ENCODE results near the gene CTTNBP2NL.
"Not testable (repeated sequence)": the region's sequence is repeated elsewhere in the genome, so short reads cannot be mapped to it uniquely, and the experiment has no call there.

CTTNBP2NL gene

GRCh38 chr1:112423666-112424065, 27.7 kb downstream of the CTTNBP2NL start:
- DNase-seq (ENCODE audit: low read depth): not testable (repeated sequence)

- no peak for DNase-seq (ENCODE audit: low read depth)
Measured at GRCh38 chr1:112429749-112430148, 33.7 kb downstream of the CTTNBP2NL start.

DNA sequence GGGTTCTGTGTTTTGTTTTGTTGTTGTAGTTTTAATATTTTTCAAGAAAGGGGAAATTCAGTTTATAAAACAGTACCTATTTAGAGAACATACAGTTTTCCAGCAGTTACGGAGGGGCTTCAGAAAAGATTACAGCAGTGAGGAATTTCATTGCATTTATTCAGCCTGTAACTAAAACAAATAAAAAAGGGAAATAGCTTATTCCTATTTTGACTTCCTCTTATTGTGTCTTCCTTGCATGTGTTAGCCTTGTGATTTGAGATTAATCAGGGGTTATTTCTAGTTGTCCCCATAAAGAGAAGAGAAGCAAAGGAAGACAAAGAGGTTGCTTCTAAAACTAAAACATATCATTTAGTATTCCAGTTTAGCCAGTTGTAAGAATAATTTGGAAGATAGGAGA, 35.0 kb downstream of the CTTNBP2NL start:
- no peak for DNase-seq (ENCODE audit: low read depth)

DNA sequence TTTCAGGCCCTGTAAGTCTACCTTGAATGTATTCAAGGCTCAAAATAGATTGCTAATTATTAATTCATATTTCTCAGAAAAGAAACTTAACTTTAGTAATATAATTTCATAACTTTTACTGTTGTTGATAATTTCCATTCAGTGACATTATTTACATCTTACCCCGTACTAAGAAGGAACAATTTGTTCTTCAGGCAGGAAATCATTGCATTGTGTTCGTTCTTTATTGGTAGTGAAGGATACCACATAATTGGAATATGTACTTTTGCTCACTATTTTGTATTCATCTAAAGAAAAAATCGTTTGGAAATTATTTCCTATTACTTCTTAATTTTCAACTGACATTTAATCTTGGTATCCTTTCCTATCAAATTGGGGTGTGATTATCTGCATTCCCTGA, 39.4 kb downstream of the CTTNBP2NL start:
- no peak for DNase-seq (ENCODE audit: low read depth)

GRCh38 chr1:112436384-112437156, 40.6 kb downstream of the CTTNBP2NL start:
- DNase-seq (ENCODE audit: low read depth): no peak

DNA sequence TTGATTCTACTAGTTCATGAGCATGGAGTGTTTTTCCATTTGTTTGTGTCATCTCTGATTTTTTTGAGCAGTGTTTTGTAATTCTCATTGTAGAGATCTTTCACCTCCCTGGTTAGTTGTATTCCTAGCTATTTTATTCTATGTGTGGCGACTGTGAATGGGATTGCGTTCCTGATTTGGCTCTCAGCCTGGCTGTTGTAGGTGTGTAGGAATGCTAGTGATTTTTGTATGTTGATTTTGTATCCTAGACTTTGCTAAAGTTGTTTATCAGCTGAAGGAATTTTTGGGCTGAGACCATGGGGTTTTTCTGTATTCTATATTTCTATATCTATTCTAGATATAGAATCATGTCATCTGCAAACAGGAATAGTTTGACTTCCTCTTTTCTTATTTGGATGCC, 42.1 kb downstream of the CTTNBP2NL start:
- not testable (repeated sequence) for DNase-seq (ENCODE audit: low read depth)

DNA sequence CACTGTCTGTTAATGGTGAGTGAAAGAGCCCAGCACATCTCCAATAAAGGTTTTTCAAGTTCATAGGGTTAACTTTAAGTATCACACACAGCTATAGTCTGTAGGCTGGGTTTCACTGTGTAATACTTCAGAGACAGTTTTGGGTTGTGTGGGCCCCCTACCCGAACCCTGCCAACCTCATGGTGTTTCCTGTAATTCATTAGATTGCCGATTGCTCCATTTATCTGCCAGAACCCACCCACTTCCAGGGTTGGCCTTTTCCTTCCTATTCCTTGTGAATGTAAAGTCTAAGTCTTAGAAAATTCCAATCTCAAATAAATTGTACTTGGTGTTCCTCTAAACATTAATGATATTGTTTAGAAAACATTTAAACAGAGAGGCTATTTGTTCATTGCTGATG, 43.6 kb downstream of the CTTNBP2NL start:
- no peak for DNase-seq (ENCODE audit: low read depth)

DNA sequence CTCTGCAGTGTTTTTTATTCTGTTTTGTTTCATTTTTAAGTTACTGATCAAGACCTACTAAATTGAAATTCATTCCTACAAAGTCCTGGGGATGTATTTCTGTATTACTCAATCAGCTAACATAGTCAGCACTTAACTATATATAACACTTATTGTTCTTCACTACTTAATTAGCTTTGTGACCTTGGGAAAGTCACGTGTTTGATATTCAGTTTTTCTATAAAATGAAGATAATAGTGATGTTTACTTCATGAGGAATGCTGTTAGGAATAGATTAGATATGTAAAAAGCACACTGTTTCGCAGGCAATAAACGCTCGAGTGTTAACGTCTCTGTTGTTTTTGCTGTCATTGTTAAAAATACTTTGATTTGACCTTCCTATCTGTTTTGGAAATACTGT, 44.6 kb downstream of the CTTNBP2NL start:
- DNase-seq (ENCODE audit: low read depth): no peak

GRCh38 chr1:112444269-112444668, 48.3 kb downstream of the CTTNBP2NL start:
- DNase-seq (ENCODE audit: low read depth): no peak

DNA sequence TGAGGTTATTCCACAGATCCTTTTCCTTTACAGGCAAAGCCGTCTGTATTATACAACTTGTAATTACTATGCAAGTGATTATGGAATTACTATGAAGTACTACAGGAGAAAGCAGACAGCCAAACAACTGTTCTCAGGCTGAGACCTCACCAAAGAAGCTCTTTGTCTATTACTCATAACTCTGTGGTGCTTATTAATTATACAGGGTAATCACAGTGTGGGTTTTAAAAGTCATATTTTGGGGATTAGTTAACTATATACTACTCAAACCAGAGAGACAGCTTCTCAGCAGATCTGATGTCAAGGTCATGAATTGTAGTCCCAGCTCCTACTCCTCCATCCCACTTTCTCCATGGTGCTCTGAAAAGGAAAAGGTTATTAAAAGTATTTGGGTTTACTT, 49.6 kb downstream of the CTTNBP2NL start:
- DNase-seq (ENCODE audit: low read depth): no peak

DNA sequence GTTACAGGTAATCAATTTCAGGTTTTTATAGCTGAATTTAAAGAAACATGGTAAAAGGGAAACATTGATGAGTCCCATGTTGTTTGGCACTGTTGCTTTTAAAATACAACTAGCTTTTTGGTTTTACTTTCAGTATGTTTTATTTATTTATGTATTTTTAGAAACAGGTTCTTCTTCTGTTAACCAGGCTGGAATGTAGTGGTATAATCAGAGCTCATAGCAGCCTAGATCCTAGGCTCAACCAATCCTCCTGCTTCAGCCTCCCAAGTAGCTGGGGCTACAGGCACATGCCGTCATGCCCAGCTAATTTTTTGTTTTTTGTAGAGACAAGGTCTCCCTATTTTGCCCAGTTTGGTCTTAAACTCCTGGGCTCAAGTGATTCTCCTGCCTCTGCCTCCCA, 50.4 kb downstream of the CTTNBP2NL start:
- DNase-seq (ENCODE audit: low read depth): no peak

GRCh38 chr1:112448904-112449629, 53.1 kb downstream of the CTTNBP2NL start:
- DNase-seq (ENCODE audit: low read depth): no peak

DNA sequence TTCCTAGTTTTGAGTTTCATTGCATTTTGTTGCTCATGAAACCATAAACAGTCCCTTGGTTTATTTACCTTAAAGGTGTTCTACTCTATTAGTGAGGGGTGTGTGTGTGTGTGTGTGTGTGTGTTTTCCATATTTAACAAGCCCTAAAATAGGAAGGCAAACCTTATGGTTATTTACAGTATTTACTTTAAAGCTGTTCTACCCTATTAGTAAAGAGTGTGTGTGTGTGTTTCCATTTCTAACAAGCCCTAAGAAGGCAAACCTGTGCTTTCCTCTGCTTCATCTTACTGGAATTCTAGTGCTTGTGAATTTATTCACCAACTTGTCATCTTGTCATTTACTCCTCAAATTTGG, 53.6 kb downstream of the CTTNBP2NL start:
- no peak for DNase-seq (ENCODE audit: low read depth)

- no peak for DNase-seq (ENCODE audit: low read depth)
Measured at GRCh38 chr1:112450773-112451172, 54.8 kb downstream of the CTTNBP2NL start.

GRCh38 chr1:112451301-112451700, 55.3 kb downstream of the CTTNBP2NL start:
- DNase-seq (ENCODE audit: low read depth): not testable (repeated sequence)

DNA sequence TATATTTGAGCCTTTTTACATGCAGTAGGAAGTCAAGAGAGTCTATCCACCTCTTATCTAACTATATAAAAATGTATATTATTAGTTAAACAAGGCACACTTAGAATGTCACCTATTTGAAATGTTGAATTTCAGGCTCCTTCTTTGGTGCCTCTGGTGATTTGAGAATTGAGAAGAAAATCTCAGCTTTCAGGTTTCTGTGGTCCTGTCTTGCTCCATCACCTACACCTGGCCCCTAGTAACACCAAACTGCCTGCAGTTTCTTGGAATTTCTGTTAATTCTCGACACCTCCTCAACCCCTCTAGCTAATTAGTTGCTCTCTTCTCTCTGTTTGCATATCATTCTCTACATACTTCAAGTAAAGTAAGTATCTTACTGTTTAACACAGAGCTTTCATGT, 57.9 kb downstream of the CTTNBP2NL start:
- DNase-seq (ENCODE audit: low read depth): no peak

- no peak for DNase-seq (ENCODE audit: low read depth)
Measured at GRCh38 chr1:112454316-112454715, 58.3 kb downstream of the CTTNBP2NL start.

GRCh38 chr1:112457241-112457640, 61.2 kb downstream of the CTTNBP2NL start:
- DNase-seq (ENCODE audit: low read depth): no peak

DNA sequence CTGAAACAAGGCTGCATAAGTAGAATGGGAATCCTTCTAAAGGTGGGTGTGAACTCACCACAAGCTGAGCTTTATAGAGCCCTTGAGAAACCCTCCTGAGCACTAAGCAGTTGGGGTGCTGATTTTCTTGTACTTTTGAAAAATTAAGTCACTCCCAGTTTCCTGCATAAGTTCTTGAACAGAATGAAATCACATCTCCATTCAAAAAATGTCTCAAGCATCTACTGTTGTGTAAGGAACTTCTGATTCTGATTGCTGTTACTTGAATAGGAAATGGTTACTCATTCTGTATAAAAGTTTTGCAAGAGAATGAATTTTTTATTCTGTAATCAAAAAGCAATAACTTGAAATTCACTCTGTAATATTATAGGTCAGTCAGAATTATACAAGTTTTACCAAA, 61.9 kb downstream of the CTTNBP2NL start:
- DNase-seq (ENCODE audit: low read depth): no peak

DNA sequence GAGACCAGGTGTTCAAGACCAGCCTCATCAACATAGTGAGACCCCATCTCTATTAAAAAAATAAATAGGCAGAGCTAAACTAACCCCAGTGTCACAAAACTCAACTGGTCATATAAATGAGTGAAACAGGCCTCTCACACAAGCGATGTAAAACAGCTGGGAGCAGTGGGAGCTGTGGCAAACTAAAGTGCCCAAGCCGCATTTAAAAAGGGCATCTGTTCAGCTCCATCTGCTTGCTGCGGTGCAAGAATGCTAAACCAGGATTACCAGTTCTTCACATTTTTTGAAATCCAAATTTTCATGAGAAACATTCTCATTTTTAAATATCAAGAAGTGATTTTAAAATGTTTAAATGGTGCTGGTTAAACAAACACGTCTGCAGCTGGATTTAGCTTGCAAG, 62.7 kb downstream of the CTTNBP2NL start:
- DNase-seq (ENCODE audit: low read depth): no peak

DNA sequence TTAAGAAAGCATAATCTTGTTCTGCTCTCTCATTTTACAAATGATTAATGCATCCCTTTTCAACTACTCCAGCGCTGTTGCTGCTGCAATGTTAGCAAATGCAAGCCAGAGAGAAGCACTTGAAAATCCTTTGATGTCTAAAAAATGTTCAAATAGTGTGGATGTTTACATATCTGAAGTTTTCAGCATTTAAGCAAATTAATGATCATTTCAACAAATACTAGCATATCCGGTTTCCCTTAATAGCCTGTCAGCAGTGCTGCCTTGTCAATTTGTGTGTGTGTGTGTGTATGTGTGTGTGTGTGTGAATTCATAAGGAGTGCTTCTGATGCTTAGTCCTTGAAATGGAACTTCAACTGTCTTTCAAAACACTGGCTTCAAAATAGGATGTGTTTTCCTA, 64.6 kb downstream of the CTTNBP2NL start:
- no peak for DNase-seq (ENCODE audit: low read depth)

- DNase-seq (ENCODE audit: low read depth): no peak
Measured at GRCh38 chr1:112461200-112461871, 65.3 kb downstream of the CTTNBP2NL start.

DNA sequence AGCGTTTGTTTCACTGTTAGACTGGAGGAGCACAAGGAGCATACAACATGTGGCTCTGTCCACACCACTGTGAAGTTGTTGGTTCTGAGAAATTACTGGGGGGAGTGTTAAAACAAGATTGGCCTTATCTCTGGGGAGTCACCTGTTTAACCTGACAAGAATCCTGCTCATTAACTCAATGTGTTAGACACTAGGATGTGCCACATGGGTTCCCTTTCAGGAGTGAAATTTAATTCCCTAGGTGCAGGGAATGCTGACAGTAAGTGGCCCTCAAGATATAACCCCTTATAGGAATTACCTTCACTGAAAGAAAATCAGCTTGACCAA, 66.9 kb downstream of the CTTNBP2NL start:
- DNase-seq (ENCODE audit: low read depth): no peak

Data from non-pigmented ciliary epithelial cell (primary cell).